GM21515 (cell line): ENCODE results near the gene SHANK2.

Source experiments
- ATAC-seq: cut with Tn5 transposase; IDR thresholded peaks from one replicate; pipeline ENCODE4 v1.9.1; 2021; ENCODE audit not compliant: unreplicated experiment

SHANK2 gene

DNA sequence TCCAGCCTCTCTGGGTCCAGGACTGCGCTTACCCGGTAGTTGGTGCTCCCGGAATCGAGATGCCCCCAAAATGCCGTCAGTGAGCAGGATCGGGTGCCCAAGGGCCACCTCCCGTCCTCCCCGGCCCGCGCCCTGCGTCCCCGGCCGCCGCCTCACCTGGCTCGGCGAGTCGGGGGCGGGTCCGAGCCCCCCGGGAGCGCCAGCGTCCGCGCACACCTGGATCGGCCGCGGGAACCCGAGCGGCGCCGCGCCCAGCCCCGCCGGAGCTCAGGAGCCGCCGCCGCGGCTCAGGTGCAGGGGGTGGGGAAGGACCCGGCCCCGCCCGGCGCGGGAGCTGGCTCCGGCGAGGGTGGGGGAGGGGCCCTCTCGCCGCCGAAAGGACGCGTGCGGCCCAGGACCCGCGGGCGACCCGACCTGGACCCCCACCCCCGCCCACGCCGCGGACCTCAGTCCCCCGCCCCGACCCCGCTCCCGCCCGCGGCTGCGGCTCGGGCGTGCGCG, at the start of gene SHANK2:
Gene SHANK2 (minus strand): TSS at position 309 of the 501 bp plus-strand sequence. CDS start 105,251 bp downstream, outside the sequence.
- no peak for ATAC-seq

DNA sequence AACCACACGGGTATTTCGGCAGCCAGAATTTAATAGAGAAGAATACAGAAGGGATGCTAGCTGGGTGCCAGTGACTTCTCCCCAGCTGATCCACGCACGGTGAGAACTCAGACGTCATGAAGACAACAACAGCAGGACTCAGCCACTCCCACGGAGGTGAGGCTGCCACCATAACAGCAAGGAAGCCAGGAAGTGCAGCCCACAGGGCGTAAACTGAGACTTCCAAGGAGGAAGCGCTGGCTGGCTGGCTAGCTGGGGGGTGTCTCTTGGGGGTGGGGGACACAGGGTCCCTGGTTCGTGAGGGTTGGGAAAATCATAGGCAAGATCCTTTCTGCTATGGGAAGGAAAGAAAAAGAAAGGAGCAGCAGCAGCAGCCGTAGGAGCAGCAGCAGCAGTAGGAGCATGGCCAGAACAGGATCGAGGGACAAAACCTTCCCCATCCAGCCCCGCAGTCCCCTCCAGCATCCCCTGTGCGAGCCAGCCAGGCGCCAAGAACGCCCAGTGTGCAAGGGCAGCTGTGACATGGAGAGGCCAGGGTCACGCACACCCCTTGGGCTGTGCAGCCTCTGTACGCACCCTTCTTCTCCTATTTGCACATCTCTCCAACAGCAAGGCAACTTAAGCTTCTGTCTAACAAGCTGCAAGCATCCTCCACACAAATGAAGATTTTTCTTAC, 49.6 kb upstream of the SHANK2 start:
- ATAC-seq: no peak

DNA sequence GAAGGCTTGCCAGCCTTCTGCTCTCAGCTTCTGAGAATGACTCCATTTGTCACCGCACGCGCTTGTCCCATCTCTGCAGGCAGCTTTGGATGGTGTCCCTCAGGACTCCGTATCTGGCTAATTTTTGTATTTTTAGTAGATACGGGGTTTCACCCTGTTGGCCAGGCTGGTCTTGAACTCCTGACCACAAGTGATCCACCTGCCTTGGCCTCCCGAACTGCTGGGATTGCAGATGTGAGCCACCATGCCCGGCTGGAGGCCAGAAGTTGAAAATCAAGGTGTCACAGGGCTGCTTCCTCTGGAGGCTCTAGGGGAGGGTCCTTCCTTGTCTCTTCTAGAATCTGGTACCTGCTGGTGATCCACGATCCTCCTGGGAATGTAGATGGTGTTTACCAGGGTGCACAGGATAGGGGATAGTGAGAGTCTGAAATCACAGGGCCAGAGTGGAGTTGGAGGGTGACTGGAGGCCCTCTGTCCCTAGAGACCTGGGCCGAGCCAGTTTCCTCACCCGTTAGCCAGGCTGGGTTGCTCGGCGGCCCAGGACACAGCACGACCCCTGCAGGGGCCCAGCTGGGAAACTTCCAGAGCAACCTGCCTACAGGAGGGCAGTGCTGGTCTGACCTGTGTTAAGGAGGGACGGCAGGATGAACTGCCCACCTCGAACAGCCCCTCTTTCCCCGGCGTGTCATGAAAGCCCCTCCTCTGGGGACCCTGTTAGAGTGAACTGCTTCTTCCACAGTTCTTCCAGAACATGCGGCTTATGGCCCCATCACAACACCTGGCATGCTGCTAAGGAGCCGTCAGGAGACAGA, 48.9 kb upstream of the SHANK2 start:
- no peak for ATAC-seq

DNA sequence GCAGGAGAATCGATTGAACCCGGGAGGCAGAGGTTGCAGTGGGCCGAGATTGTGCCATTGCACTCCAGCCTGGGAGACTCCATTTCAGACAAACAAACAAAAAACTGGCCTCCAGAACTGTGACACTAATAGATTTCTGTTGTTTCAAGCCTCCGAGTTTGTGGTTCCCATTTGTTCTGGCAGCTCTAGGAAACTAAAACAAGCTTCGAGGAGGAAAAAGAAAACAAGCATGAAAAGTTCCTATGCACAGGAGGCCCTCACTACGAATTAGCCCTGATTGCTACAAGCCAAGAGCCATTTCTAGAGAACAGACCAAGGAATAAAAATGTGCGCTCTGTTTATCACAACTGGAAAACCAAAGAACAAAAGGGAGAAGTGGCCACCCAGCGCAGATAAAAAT, 47.8 kb upstream of the SHANK2 start:
- no peak for ATAC-seq

DNA sequence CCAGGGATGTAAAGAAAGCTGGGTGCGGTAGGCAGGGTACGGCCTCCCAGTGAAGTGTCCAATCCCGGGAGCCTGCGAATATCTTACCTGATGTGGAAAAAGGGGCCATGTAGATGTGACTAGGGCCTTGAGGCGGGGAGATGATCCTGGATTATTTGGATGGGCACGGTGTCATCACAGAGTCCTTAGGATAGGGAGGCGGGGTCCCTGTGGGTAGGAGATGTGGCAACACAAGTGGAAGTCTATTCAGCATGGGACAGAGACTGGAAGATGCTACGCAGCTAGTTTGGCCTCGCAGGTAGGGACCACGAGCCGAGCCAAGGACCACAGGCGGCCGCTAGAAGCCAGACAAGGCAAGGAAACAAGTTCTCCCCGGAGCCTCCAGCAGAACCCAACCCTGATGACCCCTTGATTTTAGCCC, 46.4 kb upstream of the SHANK2 start:
- no peak for ATAC-seq

DNA sequence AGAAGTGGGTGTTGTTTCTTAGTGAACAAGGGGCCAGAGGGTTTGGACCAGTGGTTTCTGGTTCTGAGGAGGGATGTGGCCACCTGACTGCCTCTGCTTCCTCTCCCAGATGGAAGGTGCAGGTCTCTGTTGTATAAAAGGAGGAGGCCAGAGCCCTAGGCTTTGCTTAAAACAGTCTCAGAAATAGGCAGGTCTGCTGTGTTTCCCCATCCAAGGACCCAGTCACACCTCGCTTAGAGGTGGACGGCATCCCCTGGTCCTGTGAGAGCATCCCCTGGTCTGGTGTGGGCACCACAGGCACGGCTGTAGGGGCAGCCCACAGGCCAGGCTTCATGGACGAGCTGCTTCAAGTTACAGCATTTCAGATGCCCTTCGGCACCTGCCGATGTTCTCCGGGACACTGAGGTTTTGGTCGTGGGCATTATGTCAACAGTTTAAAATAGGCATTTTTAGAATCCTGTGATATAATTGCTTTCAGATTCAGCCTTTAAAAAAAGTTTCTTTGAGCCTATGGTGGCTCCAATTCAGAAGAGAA, 45.7 kb upstream of the SHANK2 start:
- ATAC-seq: no peak

DNA sequence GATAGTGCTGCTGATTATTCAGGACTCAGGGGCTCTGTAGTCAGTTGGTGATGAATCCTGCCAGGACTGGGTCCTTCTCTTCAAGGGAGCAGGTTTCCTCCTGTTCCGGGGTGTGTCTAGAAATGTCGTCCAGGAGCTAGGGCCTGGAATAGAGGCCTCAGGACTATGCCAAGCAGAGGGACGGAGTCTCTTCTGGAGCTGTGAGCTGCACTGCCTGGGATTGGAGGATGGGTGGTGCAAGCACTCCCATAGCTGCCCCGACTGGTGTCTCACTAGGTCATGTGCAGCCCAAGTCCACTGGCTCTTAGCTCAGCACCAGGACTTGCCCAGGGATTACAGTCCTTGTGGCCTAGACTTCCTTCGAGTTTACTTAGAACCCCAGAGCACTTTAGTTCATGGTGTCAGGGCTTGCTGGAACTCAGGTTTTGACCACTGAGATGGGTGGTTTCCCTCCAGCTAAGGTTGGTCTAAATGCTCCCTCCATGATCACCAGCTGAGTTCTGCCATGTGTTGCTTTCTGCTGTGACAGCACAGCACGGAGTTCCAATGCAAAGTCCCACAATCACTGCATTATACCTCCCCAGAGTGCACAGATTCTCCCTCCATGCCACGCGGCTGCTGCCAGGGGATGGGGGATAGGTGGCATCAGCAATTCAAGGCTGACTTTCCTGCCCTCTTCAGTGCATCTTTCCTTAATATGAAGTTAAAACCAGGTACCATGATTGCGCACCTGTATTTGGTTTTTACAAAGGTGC, 42.6 kb upstream of the SHANK2 start:
- ATAC-seq: no peak

DNA sequence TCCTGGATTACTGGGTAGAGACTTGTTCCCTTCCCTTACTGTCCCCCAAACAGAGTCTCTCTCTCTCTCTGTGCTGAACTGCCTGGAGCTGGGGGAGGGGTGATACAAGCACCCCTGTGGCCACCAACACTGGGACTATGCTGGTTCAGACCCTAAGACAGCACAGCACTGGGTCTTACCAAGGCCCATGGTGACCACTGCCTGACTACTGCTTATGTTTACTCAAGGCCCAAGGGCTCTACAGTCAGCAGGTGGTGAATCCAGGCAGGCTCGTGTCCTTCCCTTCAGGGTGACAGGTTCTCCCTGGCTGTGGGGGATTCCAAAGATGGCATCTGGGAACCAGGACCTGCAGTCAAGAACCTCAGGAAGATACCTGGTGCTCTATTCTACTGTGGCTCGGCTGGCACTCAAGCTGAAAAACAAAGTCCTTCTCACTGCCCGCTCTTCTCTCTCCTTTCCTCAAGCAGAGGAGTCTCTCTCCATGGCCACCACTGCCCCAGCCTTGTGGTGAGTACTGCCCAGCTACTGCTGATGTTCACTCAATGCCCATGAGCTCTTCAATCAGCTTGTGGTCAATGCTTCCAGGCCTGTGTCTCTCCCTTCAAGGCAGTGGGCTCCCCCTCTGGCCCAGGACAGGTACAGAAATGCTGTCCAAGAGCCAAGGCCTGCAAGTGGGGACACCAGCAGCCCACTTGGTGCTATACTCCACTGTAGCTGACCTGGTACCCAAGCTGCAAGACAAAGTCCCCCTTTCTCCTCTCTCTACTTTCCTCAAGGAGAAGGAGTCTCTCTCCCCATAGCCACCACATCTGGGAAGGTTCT, 41.8 kb upstream of the SHANK2 start:
- no peak for ATAC-seq

DNA sequence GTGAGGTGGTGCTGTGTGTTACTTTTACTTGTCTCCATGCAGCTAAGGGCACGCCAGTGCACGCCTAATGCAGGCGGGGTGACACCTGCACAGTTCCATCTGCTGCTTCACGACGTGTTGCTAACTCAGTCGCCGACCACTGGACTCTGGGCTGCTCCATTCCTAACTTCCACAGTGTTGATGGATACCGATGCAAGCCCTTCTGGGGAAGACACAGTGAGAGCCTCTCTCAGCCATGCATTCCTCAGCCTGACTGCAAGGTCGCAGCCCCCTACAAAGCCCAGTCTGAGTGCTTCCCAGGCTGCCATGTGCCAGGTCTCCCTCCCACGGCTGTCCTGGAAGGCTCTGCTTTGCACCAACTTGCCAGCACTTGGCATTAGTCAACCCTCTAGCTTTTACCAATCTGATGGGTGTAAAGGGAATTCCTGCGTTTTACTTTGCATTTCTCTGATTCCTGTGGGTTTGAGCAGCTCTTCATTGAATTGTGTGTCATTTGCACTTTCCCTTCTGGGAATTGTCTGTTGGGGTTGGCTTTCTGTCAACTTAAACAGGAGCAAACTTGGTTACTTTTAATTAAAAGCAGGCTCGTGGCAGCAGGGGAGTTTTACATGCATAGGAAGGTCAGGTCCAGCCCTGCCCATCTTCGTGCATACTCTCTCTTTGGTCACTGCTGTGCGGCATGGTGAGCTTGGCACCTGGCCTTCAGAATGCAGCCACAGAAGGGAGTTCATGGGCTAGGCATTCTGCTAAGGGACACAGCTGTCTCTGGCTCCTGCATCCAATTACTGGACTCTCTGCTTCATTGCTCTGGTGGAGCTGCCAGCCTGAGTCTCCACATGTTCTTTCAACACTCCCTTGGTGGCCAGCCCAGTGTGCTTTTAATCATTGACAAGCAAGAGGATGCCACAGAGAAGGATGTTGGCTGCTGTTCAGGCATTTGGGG, 34.6 kb upstream of the SHANK2 start:
- no peak for ATAC-seq

DNA sequence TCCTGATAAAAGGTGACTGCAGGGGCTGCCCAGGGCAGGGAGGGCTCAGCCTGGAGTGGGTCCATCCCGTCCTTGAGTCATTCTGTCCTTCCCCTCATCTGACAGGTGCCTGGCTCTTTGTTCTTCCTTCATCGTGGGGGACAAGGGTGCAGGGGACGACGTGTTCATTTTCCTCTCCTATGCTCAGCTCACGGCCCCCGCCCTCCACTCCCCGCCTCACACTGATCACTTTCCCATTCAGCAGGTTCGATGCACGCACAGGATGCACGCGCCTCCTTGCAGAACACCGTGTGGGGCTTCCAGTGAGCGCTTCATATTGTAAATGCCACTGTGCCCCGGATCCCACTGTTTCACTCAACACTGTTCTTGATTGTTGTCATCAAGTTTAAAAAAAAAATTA, 32.7 kb upstream of the SHANK2 start:
- ATAC-seq: no peak

DNA sequence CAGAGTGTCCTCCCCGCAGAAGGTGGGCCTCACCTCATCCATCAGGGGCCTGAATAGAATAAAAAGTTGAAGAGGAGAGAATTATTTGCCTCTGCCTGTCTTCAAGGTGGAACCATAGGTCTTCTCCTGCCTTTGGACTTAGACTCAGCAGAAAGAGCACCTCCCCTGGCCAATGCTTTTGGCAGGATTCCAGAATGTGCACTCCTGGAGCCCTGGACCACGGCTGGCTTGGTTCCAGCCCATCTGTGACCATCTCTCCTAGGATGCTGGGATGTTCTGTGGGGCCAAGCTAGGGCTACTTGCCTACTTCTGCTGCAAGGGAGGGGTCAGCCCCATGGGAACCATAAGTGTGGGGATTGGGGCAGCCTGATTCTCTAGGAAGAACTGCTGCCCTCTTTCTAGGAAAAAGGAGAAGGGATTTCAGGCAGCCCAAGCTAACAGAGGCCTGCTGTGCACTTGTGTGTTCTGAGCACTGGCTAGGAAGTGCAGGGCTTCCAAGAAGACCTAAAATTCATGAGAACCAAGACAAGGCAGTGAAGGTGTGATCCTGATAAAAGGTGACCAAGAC, 32.2 kb upstream of the SHANK2 start:
- no peak for ATAC-seq

DNA sequence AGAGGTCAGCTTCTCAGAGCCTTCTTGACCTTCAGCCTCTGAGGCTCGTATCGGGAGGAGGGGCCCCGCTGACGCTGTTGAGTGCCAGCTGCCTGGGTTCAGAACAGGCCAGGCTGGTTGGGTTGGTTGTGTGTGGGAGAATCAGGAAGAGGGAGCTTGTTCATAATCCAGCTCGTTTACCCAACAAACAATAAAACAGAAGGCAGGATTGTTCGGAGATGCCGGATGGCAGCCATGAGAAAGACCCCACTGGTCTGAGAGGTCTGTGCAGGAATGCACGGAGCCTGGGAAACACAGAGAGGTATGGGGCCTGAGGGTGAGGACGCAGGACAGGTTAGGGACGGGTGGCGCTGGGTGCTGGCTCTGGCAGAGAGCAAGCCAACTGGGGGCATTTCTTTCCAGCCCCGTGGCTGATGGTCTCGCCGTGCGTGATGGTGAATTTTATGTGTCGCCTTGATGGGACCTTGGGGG, 31.6 kb upstream of the SHANK2 start:
- no peak for ATAC-seq

DNA sequence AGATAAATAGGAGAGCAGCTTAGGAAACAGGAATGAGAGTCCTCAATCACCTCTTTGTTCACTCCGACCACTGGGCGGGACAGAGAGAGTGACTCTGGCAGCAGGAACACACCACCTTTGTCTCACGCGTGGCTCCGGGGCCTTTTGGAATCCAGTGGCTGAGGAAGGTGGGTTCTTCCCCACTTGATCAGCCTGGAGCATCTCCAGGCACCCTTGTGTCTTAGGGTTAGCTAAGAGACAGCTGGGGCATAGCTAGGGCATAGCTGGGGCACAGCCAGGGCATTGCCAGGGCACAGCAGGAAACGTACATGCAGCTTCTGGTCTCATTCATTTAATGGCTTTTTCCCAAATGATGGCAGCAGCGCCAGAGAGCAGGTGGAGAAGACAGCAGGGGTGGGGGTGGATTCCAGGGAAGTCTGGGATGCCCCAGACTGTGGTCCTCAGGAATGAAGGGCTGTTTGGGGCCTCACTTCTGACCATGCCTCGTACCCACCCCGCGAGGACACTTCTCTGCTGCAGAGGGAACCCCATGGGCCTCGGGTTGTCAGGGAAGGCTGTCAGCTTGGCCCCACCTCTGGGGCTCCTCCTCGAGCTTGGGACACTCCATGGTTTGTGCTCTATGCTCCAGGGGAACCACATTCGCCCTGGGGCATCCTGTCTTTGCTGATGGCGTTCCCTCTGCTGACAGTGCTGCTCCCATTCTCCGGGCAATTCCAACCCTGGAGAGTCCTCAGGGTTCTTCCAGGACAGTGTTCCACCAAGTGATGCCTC, 30.4 kb upstream of the SHANK2 start:
- ATAC-seq: no peak

DNA sequence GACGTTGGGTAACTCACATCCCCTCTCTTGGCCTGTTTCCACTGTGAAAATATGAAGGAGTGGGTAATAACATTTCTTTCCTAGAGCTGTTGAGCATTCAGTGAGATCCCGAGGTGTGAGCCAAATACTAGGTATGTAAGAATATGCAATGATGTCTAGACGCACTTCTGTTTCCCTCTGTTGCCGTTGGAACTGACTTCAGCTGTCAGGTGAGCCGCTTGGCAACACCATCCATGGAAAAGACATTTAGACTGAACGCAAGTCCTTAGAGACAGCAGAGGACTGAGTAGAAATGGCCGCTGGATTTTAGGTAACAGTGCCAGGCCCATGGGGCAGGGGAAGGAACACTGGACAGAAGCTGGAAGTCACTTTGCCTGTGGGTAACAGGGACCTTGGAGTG, 29.5 kb upstream of the SHANK2 start:
- ATAC-seq: no peak

DNA sequence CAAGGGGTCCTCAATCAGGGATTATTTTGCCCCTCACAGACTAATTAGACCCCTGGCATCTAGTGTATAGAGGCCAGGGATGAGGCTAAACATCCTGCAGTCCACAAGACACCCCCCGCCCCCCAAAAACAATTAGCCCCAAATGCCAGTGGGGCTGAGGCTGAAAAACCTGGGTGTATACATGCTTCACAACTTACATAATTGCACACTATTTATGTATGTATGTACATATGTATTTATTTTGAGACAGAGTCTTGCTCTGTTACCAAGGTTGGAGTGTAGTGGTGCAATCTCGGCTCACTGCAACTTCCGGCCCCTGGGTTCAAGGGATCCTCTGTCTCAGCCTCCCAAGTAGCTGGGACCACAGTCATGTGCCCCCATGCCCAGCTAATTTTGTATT, 28.8 kb upstream of the SHANK2 start:
- no peak for ATAC-seq

DNA sequence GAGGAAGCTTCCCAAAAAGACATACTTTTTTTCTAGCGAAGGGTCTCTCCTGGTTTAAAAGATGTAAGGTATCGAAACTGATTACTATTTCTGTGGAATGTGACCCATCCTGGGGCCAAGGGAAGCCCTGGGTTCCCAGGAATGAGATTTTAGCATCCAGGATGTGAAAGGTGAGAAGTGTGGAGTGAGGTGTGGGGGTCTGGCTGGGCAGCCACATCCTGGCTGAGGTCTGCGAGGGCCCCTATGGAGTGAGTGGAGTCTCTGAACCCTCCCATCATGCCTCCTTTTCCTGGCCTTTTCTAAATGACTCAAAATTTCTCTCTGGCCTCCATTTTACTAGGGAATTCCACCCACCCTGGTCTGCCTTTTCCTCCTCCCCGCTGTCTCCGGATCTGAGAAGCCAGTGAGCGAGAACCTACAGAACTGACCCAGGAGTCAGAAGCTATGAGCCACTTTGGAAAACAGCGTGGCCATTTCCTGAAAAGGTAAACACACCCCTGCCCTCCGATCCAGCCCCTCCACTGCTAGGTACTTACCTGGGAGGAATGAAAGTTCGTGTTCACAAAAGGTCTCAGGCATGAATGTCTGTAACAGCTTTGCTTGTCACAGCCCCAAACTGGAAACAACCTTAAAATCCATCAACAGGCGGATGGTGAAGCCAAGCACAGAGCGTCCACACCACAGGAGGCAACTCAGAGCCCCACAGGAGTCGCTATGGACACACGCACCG, 27.7 kb upstream of the SHANK2 start:
- ATAC-seq: no peak

DNA sequence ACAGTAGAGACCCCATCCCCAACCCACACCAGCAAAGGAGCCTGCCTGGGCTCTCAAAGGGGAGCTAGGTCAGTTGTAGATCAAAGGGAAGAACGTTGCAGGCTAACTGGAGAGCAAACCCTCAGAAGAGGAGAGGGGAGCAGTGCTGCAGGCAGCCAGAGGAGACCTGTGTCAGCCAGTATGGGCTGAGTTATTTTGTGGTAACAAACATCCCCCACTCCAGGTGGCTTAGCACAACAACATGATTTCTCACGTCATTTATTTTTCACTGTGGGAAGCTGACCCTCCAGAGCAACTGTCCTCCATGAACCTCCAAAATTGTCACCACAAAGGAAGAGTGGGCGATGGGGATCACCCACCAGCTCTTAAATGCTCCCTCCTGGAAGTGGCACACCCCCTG, 19.8 kb upstream of the SHANK2 start:
- ATAC-seq: no peak
